ENCODE measurements around the gene C1orf159.

The C1orf159 gene

GRCh38 chr1:1049318-1050165 is 66.3 kb downstream of the C1orf159 start:
- DNase-seq: no peak

DNA sequence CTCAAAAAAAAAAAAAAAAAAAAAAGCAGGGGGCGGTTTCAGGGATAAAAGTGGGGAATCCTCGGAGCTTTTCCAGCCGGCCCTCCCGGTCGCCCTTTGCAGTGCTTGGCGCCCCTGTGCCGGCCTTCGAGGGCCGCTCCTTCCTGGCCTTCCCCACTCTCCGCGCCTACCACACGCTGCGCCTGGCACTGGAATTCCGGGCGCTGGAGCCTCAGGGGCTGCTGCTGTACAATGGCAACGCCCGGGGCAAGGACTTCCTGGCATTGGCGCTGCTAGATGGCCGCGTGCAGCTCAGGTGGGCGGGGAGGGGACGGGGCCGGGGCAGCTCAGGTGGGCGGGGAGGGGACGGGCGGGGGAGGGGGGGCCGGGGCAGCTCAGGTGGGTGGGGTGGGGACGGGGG is 67.1 kb downstream of the C1orf159 start:
- DNase-seq: no peak

DNA sequence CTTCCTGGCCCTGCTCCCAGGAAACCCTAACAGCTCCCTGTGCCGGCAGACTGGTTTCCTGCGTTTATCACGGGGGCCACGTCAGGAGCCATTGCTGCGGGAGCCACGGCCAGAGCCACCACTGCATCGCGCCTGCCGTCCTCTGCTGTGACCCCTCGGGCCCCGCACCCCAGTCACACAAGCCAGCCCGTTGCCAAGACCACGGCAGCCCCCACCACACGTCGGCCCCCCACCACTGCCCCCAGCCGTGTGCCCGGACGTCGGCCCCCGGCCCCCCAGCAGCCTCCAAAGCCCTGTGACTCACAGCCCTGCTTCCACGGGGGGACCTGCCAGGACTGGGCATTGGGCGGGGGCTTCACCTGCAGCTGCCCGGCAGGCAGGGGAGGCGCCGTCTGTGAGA is 67.9 kb downstream of the C1orf159 start:
- no peak for DNase-seq

DNA sequence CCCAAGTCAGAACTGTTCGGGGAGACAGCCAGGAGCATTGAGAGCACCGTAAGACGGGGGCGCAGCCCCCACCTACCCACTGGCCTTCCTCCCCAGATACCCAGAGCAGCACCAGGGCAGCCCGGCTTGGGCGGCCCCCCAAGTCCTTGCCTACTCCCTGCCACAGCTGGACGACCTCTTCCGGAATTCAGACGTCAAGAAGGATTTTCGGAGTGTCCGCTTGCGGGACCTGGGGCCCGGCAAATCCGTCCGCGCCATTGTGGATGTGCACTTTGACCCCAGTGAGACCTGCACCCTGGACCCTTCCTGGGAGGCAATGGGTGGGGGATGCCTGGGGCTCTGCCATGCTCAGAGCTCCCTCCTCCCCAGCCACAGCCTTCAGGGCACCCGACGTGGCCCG is 68.5 kb downstream of the C1orf159 start:
- no peak for DNase-seq

- DNase-seq: no peak
These were observed 69.1 kb downstream of the C1orf159 start for GRCh38 chr1:1046767-1047166.

- no peak for DNase-seq
These were observed 69.6 kb downstream of the C1orf159 start for GRCh38 chr1:1046243-1046642.

DNA sequence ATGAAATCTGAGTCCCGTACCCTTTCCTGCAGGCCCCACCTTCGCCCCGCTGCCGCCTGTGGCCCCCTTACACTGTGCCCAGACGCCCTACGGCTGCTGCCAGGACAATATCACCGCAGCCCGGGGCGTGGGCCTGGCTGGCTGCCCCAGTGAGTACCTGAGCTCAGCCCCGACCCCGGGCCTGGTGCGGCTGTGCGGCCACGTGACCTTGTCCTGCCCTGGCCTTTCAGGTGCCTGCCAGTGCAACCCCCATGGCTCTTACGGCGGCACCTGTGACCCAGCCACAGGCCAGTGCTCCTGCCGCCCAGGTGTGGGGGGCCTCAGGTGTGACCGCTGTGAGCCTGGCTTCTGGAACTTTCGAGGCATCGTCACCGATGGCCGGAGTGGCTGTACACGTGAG is 70.8 kb downstream of the C1orf159 start:
- DNase-seq: no peak

DNA sequence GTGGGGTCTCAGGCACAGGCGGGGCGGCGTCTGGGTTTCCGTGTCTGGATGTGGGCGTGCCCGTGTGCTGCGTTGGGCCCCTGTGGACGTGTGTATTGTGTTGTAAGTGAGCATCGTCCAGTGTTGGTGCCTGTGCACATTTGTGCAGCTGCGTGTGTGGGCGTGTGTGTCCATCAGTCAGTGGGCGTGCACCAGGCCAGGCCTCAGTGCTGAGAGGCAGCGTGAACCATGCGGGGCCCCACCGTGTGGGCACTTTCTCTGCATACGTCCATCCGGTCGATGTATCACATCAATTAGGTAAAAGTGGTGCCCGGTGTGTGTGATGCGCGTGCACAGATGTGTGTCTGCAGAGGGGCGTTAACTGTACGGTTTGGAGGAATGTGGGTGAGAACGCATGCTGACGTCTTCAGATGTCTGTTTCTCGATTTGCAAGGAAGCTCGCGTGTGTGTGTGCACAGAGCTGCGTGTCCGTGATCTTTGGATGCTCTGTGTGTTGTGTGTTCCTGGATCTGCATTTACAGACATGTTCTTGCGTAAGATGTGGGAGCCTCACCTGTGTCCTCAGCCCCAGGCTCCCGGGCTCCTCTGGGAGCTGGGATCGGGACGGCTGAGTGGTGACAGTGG is 71.3 kb downstream of the C1orf159 start:
- DNase-seq: no peak

GRCh38 chr1:1043921-1044320 is 72.0 kb downstream of the C1orf159 start:
- DNase-seq: no peak

- no peak for DNase-seq
These were observed 72.5 kb downstream of the C1orf159 start for GRCh38 chr1:1043411-1043810.

DNA sequence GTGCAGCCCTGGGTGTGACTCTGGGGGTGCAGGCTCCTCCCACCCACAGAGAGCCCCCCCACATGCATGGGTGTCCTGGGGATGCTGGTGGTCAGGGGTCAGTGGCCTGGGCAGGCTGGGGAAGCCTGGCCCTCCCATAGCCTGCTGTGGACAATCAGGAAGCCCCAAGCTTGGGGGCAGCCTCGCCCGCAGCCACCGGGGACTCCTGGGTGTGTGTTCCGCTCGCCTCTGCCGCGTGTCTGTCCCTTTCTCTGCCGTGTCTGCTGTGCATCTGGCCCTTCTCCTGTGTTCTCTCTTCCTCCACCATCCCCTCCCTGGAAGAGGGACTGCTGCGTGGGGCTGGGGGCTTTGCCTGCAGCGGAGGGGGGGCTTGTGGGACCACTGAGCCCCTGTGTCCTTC is 73.1 kb downstream of the C1orf159 start:
- DNase-seq: no peak

DNA sequence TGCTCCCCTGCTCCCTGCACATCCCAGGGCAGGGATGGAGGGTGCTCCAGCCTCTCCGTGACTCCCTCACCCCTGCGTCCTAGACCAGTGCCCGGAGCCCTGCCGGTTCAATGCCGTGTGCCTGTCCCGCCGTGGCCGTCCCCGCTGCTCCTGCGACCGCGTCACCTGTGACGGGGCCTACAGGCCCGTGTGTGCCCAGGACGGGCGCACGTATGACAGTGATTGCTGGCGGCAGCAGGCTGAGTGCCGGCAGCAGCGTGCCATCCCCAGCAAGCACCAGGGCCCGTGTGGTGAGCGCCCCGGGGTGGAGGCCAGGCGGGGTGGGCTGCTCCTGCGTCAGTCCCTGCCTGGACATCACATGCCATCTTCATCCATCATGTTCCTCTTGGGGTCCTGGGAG is 74.0 kb downstream of the C1orf159 start:
- no peak for DNase-seq

DNA sequence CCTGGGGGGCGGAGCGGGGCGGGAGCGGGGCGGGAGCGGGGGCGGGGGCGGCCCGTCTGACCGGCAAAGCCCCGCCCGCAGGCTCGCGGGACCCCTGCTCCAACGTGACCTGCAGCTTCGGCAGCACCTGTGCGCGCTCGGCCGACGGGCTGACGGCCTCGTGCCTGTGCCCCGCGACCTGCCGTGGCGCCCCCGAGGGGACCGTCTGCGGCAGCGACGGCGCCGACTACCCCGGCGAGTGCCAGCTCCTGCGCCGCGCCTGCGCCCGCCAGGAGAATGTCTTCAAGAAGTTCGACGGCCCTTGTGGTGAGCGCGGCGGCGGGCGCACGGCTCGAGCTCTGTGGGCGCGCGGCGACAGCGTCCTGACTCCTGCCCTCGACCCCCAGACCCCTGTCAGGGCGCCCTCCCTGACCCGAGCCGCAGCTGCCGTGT is 74.8 kb downstream of the C1orf159 start:
- DNase-seq: no peak

GRCh38 chr1:1040004-1040991 is 75.6 kb downstream of the C1orf159 start:
- peak; percentile 30 to 82 (median 72) for DNase-seq

DNA sequence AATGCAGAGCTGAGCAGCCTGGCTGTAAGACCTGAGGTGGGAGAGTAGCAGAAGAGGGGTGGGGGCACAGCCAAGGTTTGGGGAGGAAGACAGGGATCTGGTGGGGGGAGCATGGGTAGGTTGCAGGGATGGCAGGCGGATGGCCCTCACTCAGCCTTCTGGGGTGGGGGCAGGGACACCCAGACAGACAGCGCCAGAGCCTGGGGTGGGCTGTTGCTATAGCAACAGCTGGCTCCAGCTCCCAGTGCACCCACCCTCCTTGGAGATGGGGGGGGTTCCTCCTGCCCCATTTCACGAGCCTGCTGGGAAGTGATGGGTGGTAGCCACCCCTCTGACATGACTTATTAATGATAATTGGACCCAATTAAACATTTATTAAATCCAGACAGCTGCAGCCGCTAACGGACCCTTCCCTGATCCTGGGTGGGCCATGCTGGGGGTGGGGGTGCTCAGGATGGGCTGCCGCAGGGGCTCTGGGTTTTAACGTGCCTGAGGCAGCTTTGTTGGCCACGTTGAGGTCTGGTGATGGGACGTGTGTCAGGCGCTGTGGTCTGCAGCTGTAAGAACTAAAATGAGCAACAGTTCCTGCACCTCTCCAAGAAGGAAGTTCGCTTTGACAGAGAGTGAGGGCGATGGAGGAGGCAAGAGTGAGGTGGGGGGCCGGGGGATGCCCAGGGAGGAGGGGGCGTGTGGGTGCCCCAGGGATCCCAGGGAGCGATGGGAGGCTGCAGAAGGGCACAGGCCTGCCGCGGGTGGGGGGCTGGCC is 76.6 kb downstream of the C1orf159 start:
- DNase-seq: no peak

GRCh38 chr1:1038694-1039093 is 77.2 kb downstream of the C1orf159 start:
- DNase-seq: no peak

GRCh38 chr1:1037366-1038327 is 78.2 kb downstream of the C1orf159 start:
- no peak for DNase-seq

DNA sequence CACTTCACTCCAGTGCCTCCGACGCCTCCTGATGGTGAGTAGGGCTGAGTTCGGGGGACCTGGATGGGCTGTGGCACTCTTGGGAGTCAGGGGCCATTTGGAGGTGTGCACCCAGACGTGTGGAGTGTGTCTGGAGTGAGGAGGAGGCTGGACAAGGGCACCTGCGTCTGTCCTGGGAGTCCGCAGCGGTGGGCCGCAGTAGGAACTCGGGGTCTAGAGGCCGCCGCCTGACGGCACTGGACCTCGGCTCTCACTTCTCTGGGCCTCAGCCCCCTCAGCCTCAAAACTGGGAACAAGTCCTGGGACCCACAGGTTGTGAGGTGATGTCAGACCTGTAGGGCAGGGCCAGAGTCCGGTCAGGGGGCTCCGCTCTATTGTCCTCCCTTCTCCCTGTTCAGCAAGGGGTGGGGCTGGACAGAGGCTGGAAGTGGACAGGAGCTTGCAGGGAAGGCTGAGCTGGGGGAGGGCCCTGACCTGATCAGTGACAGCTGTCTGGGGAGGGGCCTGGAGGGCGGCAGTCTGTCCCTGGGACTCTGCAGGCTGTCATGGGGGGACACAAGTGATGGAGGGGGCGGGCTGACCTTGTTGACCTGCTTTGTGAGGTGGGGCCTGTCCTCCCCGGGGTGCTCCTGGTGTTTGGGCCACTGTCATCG is 80.5 kb downstream of the C1orf159 start:
- no peak for DNase-seq

GRCh38 chr1:1034439-1034781 is 81.5 kb downstream of the C1orf159 start:
- DNase-seq: no peak

DNA sequence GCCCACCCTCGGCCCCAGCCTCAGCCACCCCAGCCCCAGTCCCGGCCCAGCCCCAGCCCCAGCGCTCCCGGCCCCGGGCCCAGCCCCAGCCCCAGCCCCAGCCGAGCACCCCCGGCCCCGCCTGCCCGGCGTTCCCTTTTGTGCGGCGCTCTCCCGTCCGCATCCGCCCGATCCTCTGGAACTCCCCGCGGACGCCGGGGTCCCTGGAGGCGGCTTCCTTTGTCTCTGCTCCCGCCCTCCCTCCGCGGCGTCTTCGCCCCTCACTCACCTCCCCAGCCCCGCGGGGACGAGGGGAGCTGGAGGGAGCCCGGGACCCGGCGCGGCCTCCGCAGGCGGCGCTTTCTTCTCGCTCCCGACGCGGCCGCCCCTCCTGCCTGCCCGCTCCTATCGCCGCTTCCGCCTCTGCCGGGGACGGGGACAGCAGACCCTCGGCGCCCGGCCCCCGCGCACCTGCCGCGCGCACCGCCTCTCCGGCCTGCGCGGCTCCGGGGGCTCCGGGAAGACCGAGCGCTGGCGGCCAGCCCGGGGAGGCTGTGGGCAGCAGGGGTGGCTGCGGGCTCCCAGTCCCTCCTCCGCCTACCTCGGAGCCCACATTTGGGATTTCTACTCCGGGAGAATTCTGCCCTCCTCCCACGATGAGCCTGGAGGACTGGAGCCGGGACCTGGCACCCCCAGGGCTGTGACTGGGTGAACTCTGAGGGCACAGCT is 82.0 kb downstream of the C1orf159 start:
- DNase-seq: no peak

Measured in activated naive CD4-positive, alpha-beta T cell (primary cell).